K562 (cell line): ENCODE results near the gene DGKB. TPM values are rescaled to one million over a fixed set of nuclear protein-coding genes. Genes with fewer than 3 reads are reported as not detected.

Experiments
- ATAC-seq: fragments of 200-7000 bp; cut with Tn5 transposase; 3 replicates; pipeline ENCODE4 v1.9.1; 2020; ENCODE audit warnings: moderate library complexity
- BruUV-seq: library from RNA; stranded (reverse); fragments of 400-500 nt; replicated peaks from 2 replicates; lab custom pipeline; 2021; lab: Mats Ljungman, UMichigan
- CTCF ChIA-PET: fragments of 300-600 bp; formaldehyde crosslinking; extraction: SDS; loops from one replicate; lab custom pipeline; 2021; ENCODE audit warnings: low intra/inter-chr PET ratio; lab: Yijun Ruan, JAX
- POLR2A ChIA-PET: fragments of 300-600, 350-650 bp; sonication (Branson Sonifier 250); formaldehyde crosslinking; extraction: SDS; loops from one replicate; lab custom pipeline; 2021; ENCODE audit warnings: antibody characterized with exemption, inconsistent platforms; lab: Yijun Ruan, JAX
- DNase-seq, 4 experiments: peaks; one replicate each; pipeline versions ENCODE4 v3.0.0 to v3.0.0-alpha.2; 2011 to 2018; ENCODE audit warnings: low spot score in 3 of 4, mixed read lengths in 3 of 4; ENCODE audit errors: extremely low read depth in 1 of 4
- FAIRE-seq: peaks from 2 replicates; lab custom pipeline; 2011; peaks lifted over from hg19 to GRCh38; lab: Jason Lieb, UNC
- H2AFZ ChIP-seq: 2 replicates; pipeline ENCODE4 v1.6.0; 2011; ENCODE audit warnings: low read depth, low read length, control low read depth, inconsistent platforms
- H3K27ac ChIP-seq: fragments of 200-600 bp; 3 replicates; pipeline ENCODE4 v1.8.0; 2011; ENCODE audit warnings: low read depth, mild to moderate bottlenecking, control low read depth, inconsistent platforms, low read length, moderate library complexity, mixed read lengths; ENCODE audit errors: extremely low read depth
- H3K27me3 ChIP-seq, 2 experiments: fragments of 300-600 bp in 1 of 2; 2 replicates in 1 of 2; 3 replicates in 1 of 2; pipeline versions ENCODE4 v1.6.0 to v1.8.0; 2011; ENCODE audit warnings: inconsistent platforms in 2 of 2, low read length in 2 of 2, mild to moderate bottlenecking in 1 of 2, mixed read lengths in 1 of 2, moderate library complexity in 1 of 2; ENCODE audit not compliant: control insufficient read depth in 2 of 2, insufficient read depth in 2 of 2
- H3K36me3 ChIP-seq: fragments of 300-600 bp; 3 replicates; pipeline ENCODE4 v1.8.0; 2011; ENCODE audit warnings: mild to moderate bottlenecking, low read length, inconsistent platforms; ENCODE audit not compliant: control insufficient read depth, insufficient read depth
- H3K4me1 ChIP-seq, 2 experiments: fragments of 200-600 bp in 1 of 2; replicated peaks in 1 of 2; 2 replicates in 1 of 2; 3 replicates in 1 of 2; pipeline versions ENCODE4 v1.5.1 to v1.8.0; 2011; ENCODE audit warnings: inconsistent platforms in 2 of 2, low read length in 2 of 2, mild to moderate bottlenecking in 1 of 2, mixed read lengths in 1 of 2, moderate library complexity in 1 of 2; ENCODE audit not compliant: control insufficient read depth in 2 of 2, insufficient read depth in 2 of 2
- H3K4me2 ChIP-seq: 2 replicates; pipeline ENCODE4 v1.6.1; 2011; ENCODE audit warnings: low read length, control low read depth, inconsistent platforms, mixed read lengths; ENCODE audit not compliant: insufficient read depth
- H3K4me3 ChIP-seq: fragments of 200-600 bp; sonication (generic), shearing (Covaris generic); 2 replicates; pipeline ENCODE4 v1.5.1; 2016; ENCODE audit warnings: control low read depth, inconsistent platforms
- H3K79me2 ChIP-seq: fragments of 200-600 bp; 3 replicates; pipeline ENCODE4 v1.8.0; 2011; ENCODE audit warnings: low read length, inconsistent platforms; ENCODE audit not compliant: control insufficient read depth, insufficient read depth
- H3K9ac ChIP-seq, 2 experiments: 2 replicates each; pipeline versions ENCODE4 v1.6.0 to v1.6.1; 2011; ENCODE audit warnings: low read depth in 2 of 2, low read length in 2 of 2, control low read depth in 1 of 2, inconsistent platforms in 1 of 2, mild to moderate bottlenecking in 1 of 2, mixed read lengths in 1 of 2; ENCODE audit not compliant: insufficient read depth in 1 of 2
- H3K9me1 ChIP-seq: one replicate; pipeline ENCODE4 v1.6.0; 2011; ENCODE audit warnings: inconsistent platforms, mild to moderate bottlenecking, low read length, moderate library complexity; ENCODE audit not compliant: control insufficient read depth, insufficient read depth
- H3K9me3 ChIP-seq: replicated peaks from 2 replicates; pipeline ENCODE4 v1.5.1; 2011; ENCODE audit warnings: low read depth, low read length, inconsistent platforms; ENCODE audit not compliant: control insufficient read depth, insufficient read depth
- H4K20me1 ChIP-seq: replicated peaks from 2 replicates; pipeline ENCODE4 v1.6.1; 2011; ENCODE audit warnings: low read length, inconsistent platforms, mixed read lengths; ENCODE audit not compliant: control insufficient read depth, insufficient read depth
- BRCA1 ChIP-seq, 2 experiments: fragments of 450-650 bp in 1 of 2; sonication (generic) in 1 of 2; formaldehyde crosslinking in 1 of 2; IDR thresholded peaks; 2 replicates each; pipeline versions ENCODE4 v1.5.0 to v1.6.1; 2017 to 2020; ENCODE audit warnings: mild to moderate bottlenecking in 1 of 2, missing genetic modification reagents in 1 of 2
- JUNB ChIP-seq: fragments of 450-650 bp; formaldehyde crosslinking; conservative IDR thresholded peaks from 2 replicates; pipeline ENCODE4 v1.4.0; 2020; ENCODE audit warnings: mild to moderate bottlenecking
- MITF ChIP-seq: IDR thresholded peaks from 2 replicates; pipeline ENCODE4 v1.6.1; 2014; ENCODE audit warnings: antibody characterized with exemption
- ZNF311 ChIP-seq: fragments of 250-450 bp; sonication (Bioruptor Pico); IDR thresholded peaks from 2 replicates; pipeline ENCODE4 v1.4.0; 2020; ENCODE audit warnings: mild to moderate bottlenecking, moderate library complexity
- ZNF384 ChIP-seq: IDR thresholded peaks from 2 replicates; pipeline ENCODE4 v1.6.1; 2012; ENCODE audit warnings: low read depth, low read length, improper control_type of control experiment
- ZNF507 ChIP-seq: conservative IDR thresholded peaks from 2 replicates; pipeline ENCODE4 v1.6.1; 2017; ENCODE audit warnings: missing genetic modification characterization, missing compliant biosample characterization
- WGBS: fragments of 100-300 bp; shearing (Covaris generic); methylation state at CpG from one replicate; pipeline ENCODE4 v1.1.6; 2016; ENCODE audit warnings: low coverage, mixed read lengths; ENCODE audit not compliant: insufficient coverage; ENCODE audit errors: missing lambda C conversion rate; 5-methylcytosine and 5-hydroxymethylcytosine counted together
- in situ Hi-C: fragments of 300-500 bp; cut with MboI; formaldehyde crosslinking; loops from 4 replicates; pipeline ENCODE4 v1.15.0; 2018; ENCODE audit warnings: inconsistent platforms, mixed read lengths
- intact Hi-C: fragments of 100-400 bp; cut with micrococcal nuclease; formaldehyde crosslinking; loops from 2 replicates; pipeline ENCODE4 v1.14.2; 2022
- polyA plus RNA-seq, 8 experiments: library from polyadenylated mRNA; depleted of rRNA in 4 of 8; stranded (reverse) in 5 of 8; unstranded in 3 of 8; fragments of >200 nt; fragmentation: Nextera tagmentation in 2 of 8; fragmentation: Illumina TruSeq in 1 of 8; extraction: Ambion mirVana in 2 of 8; extraction: Trizol in 1 of 8; gene quantifications; 2 replicates each; pipeline versions ENCODE4 v1.2.1 to v1.2.3, GENCODE V29; 2011 to 2014; ENCODE audit warnings: inconsistent platforms in 1 of 8, missing spikeins in 1 of 8
- total RNA-seq, 7 experiments: library from RNA; depleted of rRNA in 6 of 7; stranded (reverse); fragments of >200 nt in 6 of 7; fragmentation: Illumina TruSeq in 2 of 7; extraction: Trizol in 2 of 7; gene quantifications; 2 replicates each; pipeline versions ENCODE4 v1.2.1 to v1.2.3, GENCODE V29; 2011 to 2021; ENCODE audit warnings: low replicate concordance in 1 of 7
- TF ChIP-seq, protein P1 (sequence below): fragments of 250-450 bp; sonication (Bioruptor Pico); IDR thresholded peaks from 2 replicates; pipeline ENCODE4 v1.8.0; 2021; ENCODE audit warnings: borderline replicate concordance, mild to moderate bottlenecking, moderate library complexity; ENCODE audit not compliant: poor library complexity, severe bottlenecking

DGKB gene
- total and polyA plus RNA-seq, 9 of the 15 experiments (the other 6 are each of a cell fraction or from before 2014, with no cell fraction given): 0.01 TPM; not detected in 8

DNA sequence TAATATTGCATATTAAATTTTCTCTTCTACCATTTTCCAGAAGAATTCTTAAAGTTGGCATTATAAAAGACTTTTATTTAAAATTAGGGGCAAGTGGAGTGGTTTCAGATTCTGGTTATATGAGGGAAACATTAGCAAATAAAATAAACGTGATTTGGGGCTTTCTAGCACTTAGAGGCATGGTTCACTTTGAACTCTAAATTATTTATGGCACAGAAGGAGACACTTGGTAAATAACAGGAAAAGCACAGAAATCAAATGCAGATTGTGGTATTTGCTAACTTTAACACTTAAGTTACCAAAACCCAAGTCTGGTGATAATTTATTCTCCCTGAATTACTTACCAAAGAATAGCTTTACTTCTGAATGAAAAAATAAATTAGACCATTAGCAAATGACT, 778.6 kb downstream of the DGKB start:
- no peak for ATAC-seq
- Histone ChIP-seq H3K9me3 (no peaks in the 10 kb centered on the region), H3K36me3 (no peaks in the 10 kb centered on the region), H3K9ac (no peak overlapping the region), H3K4me2 (no peak overlapping the region), H3K4me1 (no peaks in the 10 kb centered on the region), H3K9me1 (no peaks in the 10 kb centered on the region), H3K27me3 (no peaks in the 10 kb centered on the region), H3K79me2 (no peaks in the 10 kb centered on the region), H3K4me3 (no peak overlapping the region), H2AFZ (no peak overlapping the region), H3K27ac (no peak overlapping the region), H4K20me1 (no peaks in the 10 kb centered on the region)
- no peak for DNase-seq
- no peak for FAIRE-seq
- BruUV-seq: no TSS peak
- TF ChIP-seq ZNF507 (tag) (no peak), MITF (no peak), BRCA1 (IDR thresholded peaks at IDR 0.05) (no peak), BRCA1 (CRISPR knock-in tag; IDR thresholded peaks at IDR 0.05) (no peak), JUNB (CRISPR knock-in tag) (no peak), ZNF311 (no peak), ZNF384 (no peak)
- TF ChIP-seq, protein P1, sequence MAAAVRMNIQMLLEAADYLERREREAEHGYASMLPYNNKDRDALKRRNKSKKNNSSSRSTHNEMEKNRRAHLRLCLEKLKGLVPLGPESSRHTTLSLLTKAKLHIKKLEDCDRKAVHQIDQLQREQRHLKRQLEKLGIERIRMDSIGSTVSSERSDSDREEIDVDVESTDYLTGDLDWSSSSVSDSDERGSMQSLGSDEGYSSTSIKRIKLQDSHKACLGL (CRISPR knock-in tag): no peak
- 0% methylated on average over 1 of the region's 1 CpG for WGBS
- ChIA-PET POLR2A (no interaction called here), CTCF (no interaction called here)
- intact Hi-C loops: no loop called here
- in situ Hi-C loops: no loop called here
